GM19240 (cell line): ENCODE results near the gene R3HCC1L.
"Not testable (repeated sequence)": the region's sequence is repeated elsewhere in the genome, so short reads cannot be mapped to it uniquely, and the experiment has no call there.

Source experiments
- DNase-seq: peaks from one replicate; pipeline ENCODE4 v3.0.0; 2011; ENCODE audit warnings: low spot score; ENCODE audit not compliant: insufficient read length

R3HCC1L gene

DNA sequence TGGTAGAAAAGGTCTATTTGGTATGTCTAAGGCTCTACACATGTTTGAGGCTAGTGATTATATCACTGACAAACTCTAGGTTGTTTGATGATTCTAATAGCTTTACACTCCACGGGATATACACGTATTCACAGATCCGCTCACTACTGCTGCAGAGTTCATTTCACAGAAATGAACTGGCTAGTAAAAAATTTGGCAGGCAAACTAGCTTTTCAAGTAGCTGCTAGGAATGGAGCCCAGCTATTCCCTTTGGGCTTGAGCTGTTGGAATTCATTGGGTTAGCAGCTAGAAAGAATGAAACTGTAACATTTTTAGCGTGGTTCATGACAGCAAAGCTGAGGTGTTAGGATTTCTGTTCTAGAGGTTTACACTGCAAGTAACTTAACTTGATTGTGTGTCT is 37.6 kb downstream of the R3HCC1L start:
- no peak for DNase-seq

DNA sequence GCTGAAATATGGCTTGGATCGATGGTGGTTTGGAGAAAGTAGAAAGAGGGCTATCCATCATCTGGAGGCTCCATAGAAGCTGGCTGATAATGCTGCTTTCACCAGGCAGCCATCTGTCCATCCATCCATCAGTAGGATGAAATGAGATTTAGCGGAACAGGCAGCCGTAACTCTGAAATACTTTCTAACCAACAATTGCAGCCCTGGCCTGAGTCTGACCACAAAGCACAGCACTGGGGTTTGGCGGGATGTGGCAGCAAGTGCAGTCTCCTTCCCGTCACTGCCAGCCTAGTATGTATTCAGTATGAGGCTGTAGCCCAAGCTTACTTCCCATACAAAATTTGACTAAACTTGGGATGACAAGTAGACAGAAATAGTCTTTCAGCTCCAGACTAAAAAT is 38.0 kb downstream of the R3HCC1L start:
- DNase-seq, result no peak

DNA sequence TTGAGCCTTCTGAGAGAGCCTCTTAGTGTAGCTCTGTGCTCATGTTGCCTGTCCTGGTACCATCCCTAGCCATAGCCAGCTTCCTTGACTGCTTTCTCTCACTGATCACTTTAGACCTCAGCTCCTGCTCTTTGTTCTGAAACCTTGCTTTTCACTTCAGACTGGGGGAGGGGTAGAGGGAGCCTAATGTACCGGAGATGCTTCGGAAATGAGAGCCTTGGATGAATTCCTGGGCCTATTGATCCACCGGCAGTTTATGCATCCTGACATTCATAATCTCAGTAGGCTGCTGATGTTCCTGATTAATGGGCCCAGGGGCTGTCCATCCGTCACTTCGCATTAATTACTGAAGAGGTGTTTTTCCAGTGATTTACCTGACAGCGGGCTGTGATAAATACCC is 38.8 kb downstream of the R3HCC1L start:
- DNase-seq, result no peak

DNA sequence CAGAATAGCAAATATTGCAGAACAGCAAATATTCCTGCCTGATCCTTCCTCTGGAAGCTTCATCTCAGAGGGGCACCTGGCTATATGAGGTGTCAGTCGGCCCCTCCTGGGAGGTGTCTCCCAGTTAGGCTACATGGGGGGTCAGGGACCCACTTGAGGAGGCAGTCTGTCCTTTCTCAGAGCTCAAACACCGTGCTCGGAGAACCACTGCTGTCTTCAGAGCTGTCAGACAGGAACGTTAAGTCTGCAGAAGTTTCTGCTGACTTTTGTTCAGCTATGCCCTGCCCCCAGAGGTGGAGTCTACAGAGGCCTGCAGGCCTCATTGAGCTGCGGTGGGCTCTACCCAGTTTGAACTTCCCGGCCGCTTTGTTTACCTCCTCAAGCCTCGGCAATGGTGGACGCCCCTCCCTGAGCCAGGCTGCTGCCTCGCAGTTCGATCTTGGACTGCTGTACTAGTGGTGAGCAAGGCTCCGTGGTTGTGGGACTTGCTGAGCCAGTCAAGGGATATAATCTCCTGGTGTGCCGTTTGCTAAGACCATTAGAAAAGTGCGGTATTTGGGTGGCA is 48.0 kb downstream of the R3HCC1L start:
- not testable (repeated sequence) for DNase-seq

DNA sequence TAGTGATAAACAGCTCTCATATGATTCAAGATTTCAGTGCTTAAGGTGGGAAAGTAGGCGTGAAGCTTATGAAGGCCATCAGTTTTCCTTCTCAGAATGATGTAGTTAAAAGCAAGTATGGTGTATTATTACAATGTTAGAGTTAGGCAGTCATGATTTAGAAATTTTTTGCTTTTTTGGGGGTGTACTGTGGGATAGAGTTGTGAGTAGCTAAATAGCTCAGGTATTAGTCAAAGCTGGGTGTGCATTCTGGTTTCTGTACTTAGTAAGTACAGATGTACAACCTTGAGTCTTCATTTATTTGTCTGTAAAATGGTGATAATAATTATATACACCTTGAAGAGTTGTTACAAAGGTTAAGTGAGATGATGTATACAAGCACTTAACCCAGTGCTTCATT is 52.2 kb downstream of the R3HCC1L start:
- DNase-seq, result no peak

- DNase-seq, result not testable (repeated sequence)
These were observed 56.3 kb downstream of the R3HCC1L start for GRCh38 chr10:98190773-98191172.

DNA sequence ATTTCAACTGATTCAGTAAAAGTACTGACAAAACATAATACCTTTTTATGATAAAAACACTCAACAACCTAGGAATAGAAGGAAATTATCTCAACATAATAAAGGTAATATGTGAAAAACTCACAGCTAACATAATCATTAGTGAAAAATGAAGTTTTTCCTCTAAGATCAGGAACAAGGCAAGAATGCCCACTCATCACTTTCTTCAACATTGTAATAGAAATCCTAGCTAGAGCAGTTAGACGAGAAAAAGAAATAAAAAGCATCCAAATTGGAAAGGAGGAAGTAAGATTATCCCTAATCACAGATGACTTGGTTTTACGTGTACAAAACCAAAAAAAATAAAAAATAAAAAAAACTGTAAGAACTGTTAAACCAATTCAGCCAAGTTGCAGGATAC is 58.6 kb downstream of the R3HCC1L start:
- no peak for DNase-seq

GRCh38 chr10:98194633-98195032 is 60.2 kb downstream of the R3HCC1L start:
- DNase-seq, result no peak

GRCh38 chr10:98195120-98195519 is 60.7 kb downstream of the R3HCC1L start:
- DNase-seq, result no peak

GRCh38 chr10:98196985-98197384 is 62.5 kb downstream of the R3HCC1L start:
- DNase-seq, result no peak

DNA sequence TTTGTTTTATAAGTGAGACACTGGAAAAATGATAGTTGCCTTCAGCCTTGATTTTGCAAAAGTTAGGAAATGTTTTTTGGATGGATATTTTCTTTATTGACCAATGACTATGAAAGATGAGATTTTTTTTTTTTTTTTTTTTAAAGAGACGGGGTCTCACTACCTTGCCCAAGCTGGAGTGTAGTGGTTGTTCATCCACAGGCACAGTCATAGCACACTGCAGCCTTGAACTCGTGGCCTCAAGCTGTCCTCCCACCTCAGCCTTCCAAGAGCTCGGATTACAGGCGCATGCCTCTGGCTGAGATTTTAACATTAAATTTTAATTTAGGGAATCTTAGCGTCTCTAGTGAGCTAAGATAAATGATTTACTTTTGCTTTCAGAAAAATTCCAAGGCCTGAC is 67.3 kb downstream of the R3HCC1L start:
- no peak for DNase-seq

DNA sequence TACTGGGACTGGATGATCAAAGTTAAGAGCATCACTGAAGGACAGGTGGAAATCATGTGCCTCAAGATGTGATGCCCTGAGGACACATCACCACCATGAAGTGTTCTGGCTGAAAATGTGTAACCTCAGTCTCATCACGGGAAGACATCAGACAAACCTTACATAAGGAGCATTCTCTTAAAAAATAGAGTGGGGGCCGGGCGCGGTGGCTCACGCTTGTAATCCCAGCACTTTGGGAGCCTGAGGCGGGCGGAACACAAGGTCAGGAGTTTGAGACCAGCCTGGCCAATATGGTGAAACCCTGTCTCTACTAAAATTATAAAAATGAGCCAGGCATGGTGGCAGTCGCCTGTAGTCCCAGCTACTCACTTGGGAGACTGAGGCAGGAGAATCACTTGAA is 67.9 kb downstream of the R3HCC1L start:
- DNase-seq, result no peak

DNA sequence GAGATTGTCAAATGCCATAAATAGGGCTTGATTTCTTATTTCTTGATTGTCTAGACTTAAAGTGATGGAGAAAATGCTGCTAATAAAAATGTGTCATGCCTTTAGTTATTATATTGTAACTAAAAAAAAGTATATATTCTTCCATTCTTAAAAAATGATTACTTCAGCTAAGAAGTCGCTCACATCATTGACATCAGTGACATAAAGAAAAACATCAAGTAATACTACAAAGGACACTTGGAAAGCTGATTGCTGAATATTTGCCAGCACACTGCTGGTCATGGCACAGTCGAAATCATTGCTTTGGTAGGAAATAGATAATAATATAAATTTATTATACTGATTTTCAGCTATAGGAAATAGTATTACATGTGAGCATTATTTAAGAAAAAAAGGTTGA is 70.9 kb downstream of the R3HCC1L start:
- no peak for DNase-seq

- no peak for DNase-seq
These were observed 74.5 kb downstream of the R3HCC1L start for GRCh38 chr10:98208925-98209324.

GRCh38 chr10:98209441-98209840 is 75.0 kb downstream of the R3HCC1L start:
- DNase-seq, result no peak

DNA sequence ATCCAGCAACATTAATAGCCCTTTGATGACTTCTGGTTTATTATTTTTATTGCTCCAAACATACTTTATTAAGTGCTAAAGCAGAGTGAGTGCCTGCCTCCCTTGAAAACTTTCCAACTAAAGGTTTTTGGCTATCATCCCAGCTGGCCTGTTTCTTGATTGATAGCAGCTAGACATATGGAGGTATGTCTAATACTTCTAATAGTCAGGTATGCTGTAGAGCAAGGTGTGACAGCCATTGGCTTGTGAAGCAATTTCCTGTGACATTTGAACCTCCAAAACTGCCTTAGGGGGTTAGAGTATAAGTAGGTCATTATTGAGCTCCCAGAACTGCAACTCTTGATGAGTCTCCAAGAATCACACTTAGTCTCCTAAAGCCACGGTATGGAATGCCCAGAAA is 77.7 kb downstream of the R3HCC1L start:
- DNase-seq, result no peak

DNA sequence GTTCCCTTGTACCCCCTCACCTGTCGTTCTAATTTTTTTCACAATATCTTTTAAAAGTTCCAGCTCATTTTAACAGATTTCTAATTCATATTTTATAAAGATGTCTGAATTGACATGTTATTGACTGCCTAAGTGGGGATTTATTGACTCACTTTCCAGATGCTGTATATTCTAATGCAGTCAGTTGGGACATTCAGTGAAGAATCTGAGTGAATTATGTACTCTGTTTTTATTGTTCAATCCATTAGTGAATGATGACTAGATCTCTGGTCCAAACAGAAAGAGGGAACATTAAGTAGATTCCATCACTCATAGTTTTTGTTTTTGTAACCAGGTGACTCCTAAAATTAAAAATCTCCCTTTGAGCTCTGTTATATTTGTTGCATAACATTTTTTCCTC is 79.3 kb downstream of the R3HCC1L start:
- DNase-seq, result no peak

- no peak for DNase-seq
These were observed 80.9 kb downstream of the R3HCC1L start for GRCh38 chr10:98215373-98215772.

GRCh38 chr10:98217801-98218200 is 83.3 kb downstream of the R3HCC1L start:
- no peak for DNase-seq

- no peak for DNase-seq
These were observed 89.4 kb downstream of the R3HCC1L start for GRCh38 chr10:98223874-98224273.

DNA sequence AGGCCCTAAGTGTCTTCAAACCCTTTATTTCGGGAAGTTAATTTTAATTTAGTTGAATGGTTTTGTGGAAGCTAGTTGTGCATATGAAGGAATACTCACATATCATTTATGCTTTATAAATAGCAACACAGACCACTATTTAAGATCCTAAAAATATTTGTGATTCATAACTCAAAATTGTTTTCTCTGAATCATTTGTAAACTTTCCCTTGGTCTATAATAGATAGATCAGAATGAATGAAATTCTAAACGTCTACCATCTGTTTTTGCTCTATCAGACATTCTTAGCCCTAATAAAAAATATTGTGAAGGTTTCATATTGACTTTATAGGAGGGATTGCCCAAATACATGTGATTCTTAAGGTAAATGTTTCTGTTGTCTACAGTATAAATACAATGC is 90.1 kb downstream of the R3HCC1L start:
- no peak for DNase-seq

- no peak for DNase-seq
These were observed 90.5 kb downstream of the R3HCC1L start for GRCh38 chr10:98224996-98225395.

DNA sequence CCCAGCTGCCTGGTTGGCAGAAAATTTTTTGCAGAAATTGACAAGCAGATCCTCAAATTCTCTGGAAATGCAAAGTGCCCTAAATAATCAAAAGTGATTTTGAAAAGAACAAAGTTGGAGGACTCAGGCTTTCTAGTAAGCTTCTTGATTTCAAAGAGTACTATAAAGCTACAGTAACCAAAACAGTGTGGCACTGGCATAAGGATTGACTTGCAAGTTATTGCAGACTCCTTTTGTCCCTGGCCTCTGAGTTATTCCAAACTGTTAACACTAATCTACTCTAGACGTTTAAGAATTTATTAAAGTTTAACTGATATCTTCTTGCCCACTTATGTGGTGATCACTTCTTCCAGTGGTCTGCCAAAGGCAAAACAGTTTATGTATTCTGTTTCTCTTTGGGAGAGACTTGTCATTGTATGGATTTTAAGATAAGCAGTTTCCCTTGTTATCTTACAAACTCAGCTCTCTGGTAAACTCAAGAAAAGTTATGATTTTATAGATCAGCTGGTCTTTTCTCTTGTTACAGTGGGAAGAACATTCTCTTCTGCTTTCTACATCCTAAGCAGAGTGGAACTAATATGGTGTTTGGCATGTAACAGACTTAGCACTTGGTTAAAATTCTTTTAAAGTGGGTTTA is 92.2 kb downstream of the R3HCC1L start:
- DNase-seq, result no peak

GRCh38 chr10:98227713-98228112 is 93.3 kb downstream of the R3HCC1L start:
- not testable (repeated sequence) for DNase-seq
